ENCODE measurements around the gene IPPK. TPM values are rescaled to one million over a fixed set of nuclear protein-coding genes. Genes with fewer than 3 reads are reported as not detected.

Gene IPPK
- total RNA-seq, 4 donors from 2014 or later: 49.2 to 71.5 (median 54.4) TPM

DNA sequence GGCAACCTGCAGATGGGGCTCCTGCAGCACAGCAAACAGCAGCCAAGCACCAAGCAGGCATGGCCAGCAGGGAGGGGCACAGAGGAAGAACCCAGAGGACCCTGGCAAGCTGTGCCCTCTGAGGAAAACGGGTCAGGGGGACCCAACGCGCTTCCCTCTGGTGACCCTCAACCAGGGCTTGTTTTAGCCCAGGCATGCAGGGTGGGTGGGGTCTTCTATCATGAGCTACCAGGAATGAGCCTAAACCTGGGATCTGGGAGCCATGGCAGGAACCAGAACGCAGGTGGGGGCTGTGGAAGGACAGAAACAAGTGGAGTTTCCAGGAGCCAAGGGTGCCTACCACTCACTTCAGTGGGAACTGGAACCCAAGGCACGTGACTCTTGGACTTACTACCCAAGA is 20.9 kb downstream of the IPPK start:
- no peak overlapping the region for H3K4me3 ChIP-seq (ENCODE audit: low read depth, poor library complexity, severe bottlenecking)
- 93 to 98% methylated on average over 5 of the region's 5 CpGs for WGBS, 2 donors
- TF ChIP-seq POLR2A (IDR thresholded peaks at IDR 0.05): no peak
- TF ChIP-seq, protein P1, sequence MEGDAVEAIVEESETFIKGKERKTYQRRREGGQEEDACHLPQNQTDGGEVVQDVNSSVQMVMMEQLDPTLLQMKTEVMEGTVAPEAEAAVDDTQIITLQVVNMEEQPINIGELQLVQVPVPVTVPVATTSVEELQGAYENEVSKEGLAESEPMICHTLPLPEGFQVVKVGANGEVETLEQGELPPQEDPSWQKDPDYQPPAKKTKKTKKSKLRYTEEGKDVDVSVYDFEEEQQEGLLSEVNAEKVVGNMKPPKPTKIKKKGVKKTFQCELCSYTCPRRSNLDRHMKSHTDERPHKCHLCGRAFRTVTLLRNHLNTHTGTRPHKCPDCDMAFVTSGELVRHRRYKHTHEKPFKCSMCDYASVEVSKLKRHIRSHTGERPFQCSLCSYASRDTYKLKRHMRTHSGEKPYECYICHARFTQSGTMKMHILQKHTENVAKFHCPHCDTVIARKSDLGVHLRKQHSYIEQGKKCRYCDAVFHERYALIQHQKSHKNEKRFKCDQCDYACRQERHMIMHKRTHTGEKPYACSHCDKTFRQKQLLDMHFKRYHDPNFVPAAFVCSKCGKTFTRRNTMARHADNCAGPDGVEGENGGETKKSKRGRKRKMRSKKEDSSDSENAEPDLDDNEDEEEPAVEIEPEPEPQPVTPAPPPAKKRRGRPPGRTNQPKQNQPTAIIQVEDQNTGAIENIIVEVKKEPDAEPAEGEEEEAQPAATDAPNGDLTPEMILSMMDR (IDR thresholded peaks at IDR 0.05): no peak
- intact Hi-C loops (cut with DNase I; ENCODE audit: low total_unique reads): loop anchor here (5.0 kb wide), 1 partner anchor 1522 kb away; no protein-coding TSS in a partner anchor
- DNase-seq (ENCODE audit: low spot score in 2 of 2): peak in 1 of 2 donors; percentile 70

DNA sequence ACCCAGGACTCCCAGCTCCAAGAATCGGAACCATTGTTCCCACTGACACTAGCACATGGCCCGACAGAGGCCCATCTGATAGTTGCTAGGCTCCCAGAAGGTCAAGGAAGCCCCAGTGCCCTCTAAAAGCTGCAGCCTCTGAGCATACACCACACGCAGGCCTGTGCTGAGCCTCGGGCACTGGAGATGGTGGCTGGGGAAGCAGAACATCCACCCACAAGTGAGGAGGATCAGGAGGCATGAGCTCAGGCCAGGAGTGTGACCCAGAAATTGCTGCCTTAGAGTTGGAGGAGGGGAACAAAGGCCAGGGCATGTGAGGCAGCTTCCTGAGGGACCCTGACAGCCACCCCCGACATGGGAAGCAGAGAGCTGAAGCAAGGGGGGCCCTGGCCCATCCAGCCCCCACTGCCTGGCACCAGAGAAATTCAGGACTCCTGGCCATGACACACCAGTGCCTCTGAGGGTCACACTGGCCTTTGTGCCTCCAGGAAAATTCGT is 21.4 kb downstream of the IPPK start:
- 80 to 96% methylated on average over 5 to 6 of the region's 6 CpGs for WGBS, 2 donors
- intact Hi-C loops (cut with DNase I; ENCODE audit: low total_unique reads): loop anchor here (5.0 kb wide), 1 partner anchor 1521 kb away; no protein-coding TSS in a partner anchor
- no peak for TF ChIP-seq POLR2A (IDR thresholded peaks at IDR 0.05)
- TF ChIP-seq, protein P1 (IDR thresholded peaks at IDR 0.05): no peak
- peak in 1 of 2 donors; percentile 77 for DNase-seq (ENCODE audit: low spot score in 2 of 2)
- H3K4me3 ChIP-seq (ENCODE audit: low read depth, poor library complexity, severe bottlenecking): no peak overlapping the region

DNA sequence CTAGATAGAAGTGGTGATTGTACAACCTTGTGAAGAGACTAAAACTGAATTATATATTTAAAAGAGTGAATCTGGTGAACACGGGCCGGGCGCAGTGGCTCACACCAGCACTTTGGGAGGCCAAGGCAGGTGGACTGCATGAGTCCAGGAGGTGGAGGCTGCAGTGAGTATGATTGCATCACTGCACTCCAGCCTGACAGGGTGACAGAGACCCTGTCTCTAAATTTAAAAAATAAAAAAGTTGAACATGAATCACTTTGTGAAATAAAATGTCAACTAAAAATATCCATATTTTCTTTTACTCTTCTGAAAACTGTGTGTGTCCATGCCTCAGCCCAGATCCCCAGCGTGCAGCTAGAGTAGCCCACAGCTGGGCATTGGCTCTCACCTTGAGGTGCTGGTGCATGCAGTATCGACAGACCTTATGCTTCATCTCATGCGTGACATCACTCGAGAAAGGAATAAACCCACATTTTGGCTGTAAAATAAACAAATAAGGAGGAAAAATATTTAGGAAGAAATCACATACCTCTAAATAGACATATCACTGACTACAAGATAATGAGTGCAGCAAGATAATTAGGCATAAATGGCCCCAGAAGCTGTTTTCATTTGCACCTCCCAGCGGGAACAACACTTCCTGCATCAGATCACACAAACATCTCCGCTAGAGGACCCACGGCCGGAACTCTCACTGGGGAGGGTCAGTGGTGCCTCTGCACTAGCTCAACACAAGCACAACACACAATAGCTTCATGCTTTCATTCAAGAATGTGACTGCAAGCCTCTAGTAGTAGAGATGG is 22.1 kb downstream of the IPPK start:
- WGBS, 2 donors: 95 to 96% methylated on average over 11 of the region's 11 CpGs
- H3K4me3 ChIP-seq (ENCODE audit: low read depth, poor library complexity, severe bottlenecking): no peak overlapping the region
- intact Hi-C loops (cut with DNase I; ENCODE audit: low total_unique reads): loop anchor here (5.0 kb wide), 1 partner anchor 1521 kb away; no protein-coding TSS in a partner anchor
- TF ChIP-seq, protein P1 (IDR thresholded peaks at IDR 0.05): no peak
- no peak for TF ChIP-seq POLR2A (IDR thresholded peaks at IDR 0.05)
- peak in 1 of 2 donors; percentile 64 for DNase-seq (ENCODE audit: low spot score in 2 of 2)

DNA sequence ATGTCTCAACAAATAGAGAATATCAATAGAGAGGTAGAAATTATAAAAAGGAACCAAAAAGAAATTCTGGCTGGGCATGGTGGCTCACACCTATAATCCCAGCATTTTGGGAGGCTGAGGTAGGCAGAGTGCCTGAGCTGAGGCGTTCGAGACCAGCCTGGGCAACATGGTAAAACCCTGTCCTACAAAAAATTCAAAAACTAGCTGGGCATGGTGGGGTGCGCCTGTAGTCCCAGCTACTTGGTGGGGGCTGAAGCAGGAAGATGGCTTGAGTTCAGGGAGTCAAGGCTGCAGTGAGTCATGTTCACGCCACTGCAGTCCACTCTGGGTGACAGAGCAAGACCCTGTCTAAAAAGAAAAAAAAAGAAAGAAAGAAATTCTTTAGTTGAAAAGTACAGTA is 24.9 kb downstream of the IPPK start:
- no peak for DNase-seq (ENCODE audit: low spot score in 2 of 2)
- intact Hi-C loops (cut with DNase I; ENCODE audit: low total_unique reads): loop anchor here (5.0 kb wide), 1 partner anchor 1518 kb away; no protein-coding TSS in a partner anchor
- no peak for TF ChIP-seq POLR2A (IDR thresholded peaks at IDR 0.05)
- TF ChIP-seq, protein P1 (IDR thresholded peaks at IDR 0.05): no peak
- WGBS, 2 donors: 98 to 99% methylated on average over 4 of the region's 4 CpGs
- no peak overlapping the region for H3K4me3 ChIP-seq (ENCODE audit: low read depth, poor library complexity, severe bottlenecking)

DNA sequence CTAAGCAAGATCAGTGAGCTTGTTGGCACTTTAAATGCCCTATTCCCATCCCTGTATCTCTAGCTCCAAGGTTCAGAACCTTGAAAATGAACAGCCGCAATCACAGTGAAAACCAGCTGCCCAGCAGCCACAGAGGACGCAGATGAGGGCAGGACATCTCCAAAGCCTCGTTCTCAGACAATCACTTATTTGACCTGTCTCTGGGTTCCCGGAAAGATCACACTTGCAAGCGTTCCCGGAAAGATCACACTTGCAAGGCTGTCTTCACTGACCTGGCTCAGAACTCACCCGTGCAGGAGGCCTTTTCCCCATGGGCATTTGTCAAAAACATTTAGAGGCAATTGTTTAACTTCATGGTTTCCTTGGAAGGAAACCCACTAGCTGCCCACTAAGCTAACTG is 25.7 kb downstream of the IPPK start:
- H3K4me3 ChIP-seq (ENCODE audit: low read depth, poor library complexity, severe bottlenecking): no peak overlapping the region
- no peak for TF ChIP-seq POLR2A (IDR thresholded peaks at IDR 0.05)
- TF ChIP-seq, protein P1 (IDR thresholded peaks at IDR 0.05): no peak
- 84 to 91% methylated on average over 7 of the region's 7 CpGs for WGBS, 2 donors
- intact Hi-C loops (cut with DNase I; ENCODE audit: low total_unique reads): no loop called here
- peak in 1 of 2 donors; percentile 42 for DNase-seq (ENCODE audit: low spot score in 2 of 2)

All from lower leg skin (tissue), 4 donors.